Naive thymus-derived CD8-positive, alpha-beta T cell (primary cell): ENCODE data around the gene BABAM2. TPM values are rescaled to one million over a fixed set of nuclear protein-coding genes. Genes with fewer than 3 reads are reported as not detected.

Experiments
- ATAC-seq, 2 donors: fragments of 150-1000 bp; cut with Tn5 transposase in 1 of 2; sonication (Bioruptor Pico), chemical (Tn5 transposase) in 1 of 2; 1 replicate in 1 of 2; 2 replicates in 1 of 2; pipeline ENCODE4 v1.10.0; 2021; ENCODE audit warnings: mild to moderate bottlenecking in 2 of 2, moderate library complexity in 2 of 2
- POLR2A ChIA-PET: fragments of 350-600 bp; sonication (Branson Sonifier 250); formaldehyde crosslinking; loops from one replicate; lab custom pipeline; 2021; ENCODE audit warnings: antibody characterized with exemption; lab: Charles Lee
- DNase-seq, 10 donors: peaks; one replicate each; pipeline versions ENCODE4 v3.0.0 to v3.0.0-alpha.2; 2020 to 2022
- H3K27ac Mint-ChIP-seq, 10 donors: one replicate each; pipeline ENCODE4 v1.8.0; 2020 to 2022; ENCODE audit warnings: mild to moderate bottlenecking in 10 of 10, mixed read lengths in 10 of 10, moderate library complexity in 4 of 10, inconsistent platforms in 1 of 10
- H3K27me3 Mint-ChIP-seq, 5 donors: one replicate each; pipeline ENCODE4 v1.8.0; 2021 to 2022; ENCODE audit warnings: mixed read lengths in 5 of 5
- H3K36me3 Mint-ChIP-seq, 3 donors: one replicate each; pipeline ENCODE4 v1.8.0; 2020 to 2022; ENCODE audit warnings: mixed read lengths in 3 of 3, mild to moderate bottlenecking in 2 of 3, inconsistent platforms in 1 of 3
- H3K4me1 Mint-ChIP-seq, 4 donors: one replicate each; pipeline ENCODE4 v1.8.0; 2021 to 2022; ENCODE audit warnings: mixed read lengths in 4 of 4
- H3K4me3 Mint-ChIP-seq, 10 donors: one replicate each; pipeline ENCODE4 v1.8.0; 2020 to 2022; ENCODE audit warnings: mild to moderate bottlenecking in 10 of 10, mixed read lengths in 10 of 10, moderate library complexity in 6 of 10, inconsistent platforms in 1 of 10
- H3K9me3 Mint-ChIP-seq, 9 donors: one replicate each; pipeline ENCODE4 v1.8.0; 2020 to 2022; ENCODE audit warnings: mixed read lengths in 9 of 9, mild to moderate bottlenecking in 3 of 9, inconsistent platforms in 1 of 9, moderate library complexity in 1 of 9
- polyA plus RNA-seq, 3 donors: library from polyadenylated mRNA; unstranded; fragments of 300-500 nt; fragmentation: Illumina TruSeq; gene quantifications; one replicate each; pipeline ENCODE4 v1.2.3, GENCODE V29; 2021
- total RNA-seq, 8 experiments: library from RNA in 2 of 8; stranded (reverse) in 2 of 8; gene quantifications; one replicate each; pipeline ENCODE4 v1.2.3 and lab custom pipeline; 2021 to 2026

BABAM2 gene
- total and polyA plus RNA-seq, 5 experiments from 2014 or later = 29.6 to 60.2 (median 50.5) TPM

GRCh38 chr2:28048341-28048740, 157.8 kb downstream of the BABAM2 start:
- no peaks in the 10 kb centered on the region for H3K27me3 Mint-ChIP-seq
- peaks cover 0 to 37% (median 24%) of the 10 kb centered on the region in 3 donors for H3K36me3 Mint-ChIP-seq
- peak overlapping the region in 1 of 10 donors; percentile 18 for H3K27ac Mint-ChIP-seq
- POLR2A ChIA-PET = no interaction called here
- DNase-seq (no peak), ATAC-seq (no peak)
- no peaks in the 10 kb centered on the region for H3K9me3 Mint-ChIP-seq
- peaks cover 0 to 7% (median 0%) of the 10 kb centered on the region in 4 donors for H3K4me1 Mint-ChIP-seq
- no peak overlapping the region for H3K4me3 Mint-ChIP-seq

- Mint-ChIP-seq H3K4me1 (peaks cover 0 to 5% (median 0%) of the 10 kb centered on the region in 4 donors), H3K27ac (peak overlapping the region in 1 of 10 donors; percentile 81), H3K36me3 (peaks cover 0 to 42% (median 26%) of the 10 kb centered on the region in 3 donors), H3K9me3 (no peaks in the 10 kb centered on the region), H3K27me3 (no peaks in the 10 kb centered on the region), H3K4me3 (no peak overlapping the region)
- POLR2A ChIA-PET = no interaction called here
- DNase-seq (no peak), ATAC-seq (no peak)
These were observed 158.9 kb downstream of the BABAM2 start for GRCh38 chr2:28049416-28049815.

- POLR2A ChIA-PET = no interaction called here
- DNase-seq = no peak
- no peaks in the 10 kb centered on the region for H3K9me3 Mint-ChIP-seq
- no peaks in the 10 kb centered on the region for H3K27me3 Mint-ChIP-seq
- no peak for ATAC-seq
- peaks cover 0 to 5% (median 0%) of the 10 kb centered on the region in 4 donors for H3K4me1 Mint-ChIP-seq
- peaks cover 0 to 37% (median 26%) of the 10 kb centered on the region in 3 donors for H3K36me3 Mint-ChIP-seq
- no peak overlapping the region for H3K27ac Mint-ChIP-seq
- no peak overlapping the region for H3K4me3 Mint-ChIP-seq
These were observed 159.4 kb downstream of the BABAM2 start for GRCh38 chr2:28049899-28050298.

- Mint-ChIP-seq H3K27ac (no peak overlapping the region), H3K9me3 (no peaks in the 10 kb centered on the region), H3K4me1 (peaks cover 0 to 5% (median 0%) of the 10 kb centered on the region in 4 donors), H3K4me3 (no peak overlapping the region), H3K27me3 (no peaks in the 10 kb centered on the region), H3K36me3 (peaks cover 0 to 34% (median 27%) of the 10 kb centered on the region in 3 donors)
- DNase-seq = no peak
- POLR2A ChIA-PET = no interaction called here
- no peak for ATAC-seq
These were observed 162.2 kb downstream of the BABAM2 start for GRCh38 chr2:28052691-28053090.

GRCh38 chr2:28053597-28053996, 163.1 kb downstream of the BABAM2 start:
- DNase-seq (no peak), ATAC-seq (no peak)
- Mint-ChIP-seq H3K27ac (no peak overlapping the region), H3K9me3 (no peaks in the 10 kb centered on the region), H3K4me1 (peaks cover 0 to 7% (median 0%) of the 10 kb centered on the region in 4 donors), H3K36me3 (peaks cover 0 to 33% (median 26%) of the 10 kb centered on the region in 3 donors), H3K27me3 (no peaks in the 10 kb centered on the region), H3K4me3 (no peak overlapping the region)
- POLR2A ChIA-PET = no interaction called here

GRCh38 chr2:28054916-28055315, 164.4 kb downstream of the BABAM2 start:
- POLR2A ChIA-PET = no interaction called here
- H3K36me3 Mint-ChIP-seq = peaks cover 0 to 36% (median 29%) of the 10 kb centered on the region in 3 donors
- H3K27ac Mint-ChIP-seq = no peak overlapping the region
- H3K9me3 Mint-ChIP-seq = no peaks in the 10 kb centered on the region
- H3K4me1 Mint-ChIP-seq = peaks cover 0 to 7% (median 0%) of the 10 kb centered on the region in 4 donors
- ATAC-seq = no peak
- H3K27me3 Mint-ChIP-seq = no peaks in the 10 kb centered on the region
- no peak for DNase-seq
- no peak overlapping the region for H3K4me3 Mint-ChIP-seq

- ATAC-seq (no peak), DNase-seq (no peak)
- H3K36me3 Mint-ChIP-seq = peaks cover 0 to 36% (median 29%) of the 10 kb centered on the region in 3 donors
- H3K9me3 Mint-ChIP-seq = no peaks in the 10 kb centered on the region
- H3K4me1 Mint-ChIP-seq = peaks cover 0 to 7% (median 0%) of the 10 kb centered on the region in 4 donors
- no peak overlapping the region for H3K4me3 Mint-ChIP-seq
- no peaks in the 10 kb centered on the region for H3K27me3 Mint-ChIP-seq
- POLR2A ChIA-PET = no interaction called here
- H3K27ac Mint-ChIP-seq = no peak overlapping the region
These were observed 164.9 kb downstream of the BABAM2 start for GRCh38 chr2:28055325-28055970.

GRCh38 chr2:28058791-28059190, 168.3 kb downstream of the BABAM2 start:
- no peak for ATAC-seq
- Mint-ChIP-seq H3K4me3 (no peak overlapping the region), H3K27me3 (no peaks in the 10 kb centered on the region), H3K27ac (no peak overlapping the region), H3K9me3 (no peaks in the 10 kb centered on the region), H3K4me1 (peaks cover 0 to 2% (median 0%) of the 10 kb centered on the region in 4 donors), H3K36me3 (peaks cover 0 to 19% (median 13%) of the 10 kb centered on the region in 3 donors)
- DNase-seq = no peak
- POLR2A ChIA-PET = no interaction called here

- Mint-ChIP-seq H3K27me3 (no peaks in the 10 kb centered on the region), H3K27ac (no peak overlapping the region), H3K9me3 (no peaks in the 10 kb centered on the region), H3K4me1 (peaks cover 0 to 6% (median 0%) of the 10 kb centered on the region in 4 donors), H3K4me3 (no peak overlapping the region), H3K36me3 (peaks cover 0 to 12% (median 9%) of the 10 kb centered on the region in 3 donors)
- POLR2A ChIA-PET = no interaction called here
- ATAC-seq (no peak), DNase-seq (no peak)
These were observed 172.3 kb downstream of the BABAM2 start for GRCh38 chr2:28062867-28063266.

GRCh38 chr2:28063492-28063962, 173.0 kb downstream of the BABAM2 start:
- peaks cover 0 to 12% (median 6%) of the 10 kb centered on the region in 3 donors for H3K36me3 Mint-ChIP-seq
- H3K27ac Mint-ChIP-seq = no peak overlapping the region
- H3K4me1 Mint-ChIP-seq = peaks cover 0 to 4% (median 0%) of the 10 kb centered on the region in 4 donors
- no peak for ATAC-seq
- H3K27me3 Mint-ChIP-seq = no peaks in the 10 kb centered on the region
- no peak for DNase-seq
- no peak overlapping the region for H3K4me3 Mint-ChIP-seq
- no peaks in the 10 kb centered on the region for H3K9me3 Mint-ChIP-seq
- POLR2A ChIA-PET = no interaction called here

- H3K27me3 Mint-ChIP-seq = no peaks in the 10 kb centered on the region
- no peak for ATAC-seq
- H3K36me3 Mint-ChIP-seq = peaks cover 0 to 12% (median 3%) of the 10 kb centered on the region in 3 donors
- peaks cover 0 to 7% (median 0%) of the 10 kb centered on the region in 4 donors for H3K4me1 Mint-ChIP-seq
- H3K9me3 Mint-ChIP-seq = no peaks in the 10 kb centered on the region
- no peak overlapping the region for H3K4me3 Mint-ChIP-seq
- no peak for DNase-seq
- no peak overlapping the region for H3K27ac Mint-ChIP-seq
- POLR2A ChIA-PET = no interaction called here
These were observed 177.1 kb downstream of the BABAM2 start for GRCh38 chr2:28067602-28068001.

- no peak overlapping the region for H3K27ac Mint-ChIP-seq
- no peak for DNase-seq
- POLR2A ChIA-PET = no interaction called here
- H3K9me3 Mint-ChIP-seq = no peaks in the 10 kb centered on the region
- peaks cover 0 to 7% (median 0%) of the 10 kb centered on the region in 4 donors for H3K4me1 Mint-ChIP-seq
- no peak overlapping the region for H3K4me3 Mint-ChIP-seq
- H3K36me3 Mint-ChIP-seq = peaks cover 0 to 12% (median 3%) of the 10 kb centered on the region in 3 donors
- no peaks in the 10 kb centered on the region for H3K27me3 Mint-ChIP-seq
- no peak for ATAC-seq
These were observed 177.6 kb downstream of the BABAM2 start for GRCh38 chr2:28068088-28068487.

GRCh38 chr2:28068527-28068926, 178.0 kb downstream of the BABAM2 start:
- Mint-ChIP-seq H3K9me3 (no peaks in the 10 kb centered on the region), H3K4me1 (peaks cover 0 to 7% (median 0%) of the 10 kb centered on the region in 4 donors), H3K27me3 (no peaks in the 10 kb centered on the region), H3K27ac (no peak overlapping the region), H3K4me3 (no peak overlapping the region), H3K36me3 (peaks cover 0 to 12% (median 3%) of the 10 kb centered on the region in 3 donors)
- POLR2A ChIA-PET = no interaction called here
- DNase-seq (no peak), ATAC-seq (no peak)
